HepG2 (cell line): ENCODE measurements around the gene PRDM11. TPM values are rescaled to one million over a fixed set of nuclear protein-coding genes. Genes with fewer than 3 reads are reported as not detected.

Experiments
- ATAC-seq: fragments of 200-7000 bp; cut with Tn5 transposase; 3 replicates; pipeline ENCODE4 v1.9.1; 2020; ENCODE audit warnings: mild to moderate bottlenecking, moderate library complexity
- BruUV-seq: library from RNA; stranded (reverse); fragments of 400-500 nt; replicated peaks from 2 replicates; lab custom pipeline; 2021; lab: Mats Ljungman, UMichigan
- CTCF ChIA-PET: fragments of 300-600 bp; formaldehyde crosslinking; extraction: SDS; loops from one replicate; lab custom pipeline; 2021; ENCODE audit warnings: low total read pairs, inconsistent platforms, low intra/inter-chr PET ratio; lab: Yijun Ruan, JAX
- POLR2A ChIA-PET: fragments of 350-600 bp; sonication (Branson Sonifier 250); formaldehyde crosslinking; loops from one replicate; lab custom pipeline; 2020; ENCODE audit warnings: antibody characterized with exemption, inconsistent platforms; lab: Yijun Ruan, JAX
- DNase-seq: peaks from one replicate; pipeline ENCODE4 v3.0.0-alpha.2; 2015; ENCODE audit warnings: low spot score
- FAIRE-seq: peaks from 3 replicates; lab custom pipeline; 2011; peaks lifted over from hg19 to GRCh38; lab: Jason Lieb, UNC
- H2AFZ ChIP-seq: one replicate; pipeline ENCODE4 v1.6.1; 2011; ENCODE audit warnings: low read length, inconsistent platforms
- H3K27ac ChIP-seq: fragments of 300-600 bp; 3 replicates; pipeline ENCODE4 v1.8.0; 2011; ENCODE audit warnings: mixed run types, mild to moderate bottlenecking, mixed read lengths, low read length, inconsistent platforms; ENCODE audit not compliant: insufficient read depth; ENCODE audit errors: extremely low read length
- H3K27me3 ChIP-seq, 2 experiments: fragments of 200-600 bp in 1 of 2; 2 replicates in 1 of 2; 3 replicates in 1 of 2; pipeline versions ENCODE4 v1.6.0 to v1.8.0; 2011; ENCODE audit warnings: low read length in 2 of 2, mild to moderate bottlenecking in 2 of 2, moderate library complexity in 2 of 2, inconsistent platforms in 1 of 2; ENCODE audit not compliant: insufficient read depth in 2 of 2, control insufficient read depth in 1 of 2
- H3K36me3 ChIP-seq, 2 experiments: fragments of 200-600 bp in 1 of 2; replicated peaks in 1 of 2; 2 replicates in 1 of 2; 3 replicates in 1 of 2; pipeline versions ENCODE4 v1.5.1 to v1.8.0; 2011; ENCODE audit warnings: low read length in 2 of 2, inconsistent platforms in 1 of 2; ENCODE audit not compliant: insufficient read depth in 2 of 2, control insufficient read depth in 1 of 2
- H3K4me1 ChIP-seq: 2 replicates; pipeline ENCODE4 v1.5.1; 2012; ENCODE audit warnings: low read length, inconsistent platforms; ENCODE audit not compliant: insufficient read depth
- H3K4me2 ChIP-seq: 2 replicates; pipeline ENCODE4 v1.6.0; 2011; ENCODE audit warnings: low read depth, low read length, inconsistent platforms
- H3K4me3 ChIP-seq, 3 experiments: fragments of 200-600 bp in 1 of 3; sonication (generic), shearing (Covaris generic) in 1 of 3; replicated peaks in 1 of 3; 2 replicates each; pipeline ENCODE4 v1.5.1; 2011 to 2016; ENCODE audit warnings: low read length in 3 of 3, inconsistent platforms in 2 of 3, low read depth in 2 of 3, mild to moderate bottlenecking in 2 of 3, control low read depth in 1 of 3, mixed read lengths in 1 of 3; ENCODE audit not compliant: insufficient read depth in 1 of 3
- H3K79me2 ChIP-seq: one replicate; pipeline ENCODE4 v1.6.1; 2011; ENCODE audit warnings: low read length, inconsistent platforms; ENCODE audit not compliant: insufficient read depth
- H3K9ac ChIP-seq: 2 replicates; pipeline ENCODE4 v1.6.0; 2011; ENCODE audit warnings: mild to moderate bottlenecking, low read depth, low read length, inconsistent platforms; ENCODE audit not compliant: insufficient read depth
- H3K9me3 ChIP-seq: 2 replicates; pipeline ENCODE4 v1.5.1; 2012; ENCODE audit warnings: mild to moderate bottlenecking, low read length
- H4K20me1 ChIP-seq: 2 replicates; pipeline ENCODE4 v1.6.0; 2011; ENCODE audit warnings: inconsistent platforms, mild to moderate bottlenecking, low read length, moderate library complexity; ENCODE audit not compliant: insufficient read depth
- GATAD2A ChIP-seq: IDR thresholded peaks from 2 replicates; pipeline ENCODE4 v1.6.1; 2016
- U2AF2 ChIP-seq: fragments of 200-400 bp; formaldehyde crosslinking; IDR thresholded peaks from 2 replicates; pipeline ENCODE4 v1.6.1; 2017; ENCODE audit warnings: low read depth, mild to moderate bottlenecking, low read length
- ZMYM3 ChIP-seq: sonication (generic); formaldehyde crosslinking; IDR thresholded peaks from 2 replicates; pipeline ENCODE4 v1.5.1; 2020; ENCODE audit warnings: mild to moderate bottlenecking, missing genetic modification reagents
- ZNF10 ChIP-seq: sonication (generic); formaldehyde crosslinking; IDR thresholded peaks from 2 replicates; pipeline ENCODE4 v1.4.0; 2020; ENCODE audit warnings: mild to moderate bottlenecking, low read depth, missing genetic modification reagents, borderline replicate concordance
- ZNF143 ChIP-seq: sonication (generic); formaldehyde crosslinking; IDR thresholded peaks from 2 replicates; pipeline ENCODE4 v1.4.0; 2020; ENCODE audit warnings: missing genetic modification reagents
- ZNF282 ChIP-seq: fragments of 450-650 bp; IDR thresholded peaks from 2 replicates; pipeline ENCODE4 v1.6.1; 2018; ENCODE audit not compliant: partially characterized antibody
- WGBS: methylation state at CpG from one replicate; pipeline ENCODE4 v1.1.6; 2017; ENCODE audit warnings: low lambda C conversion rate; 5-methylcytosine and 5-hydroxymethylcytosine counted together
- in situ Hi-C: cut with HindIII; loops from 2 replicates; pipeline ENCODE4 v1.10.0; 2017; ENCODE audit warnings: low pct_unique_long_range_greater_than_20kb; ENCODE audit not compliant: extremely low pct_ligation_motif_present
- intact Hi-C: fragments of 100-400 bp; cut with micrococcal nuclease; formaldehyde crosslinking; loops from one replicate; pipeline ENCODE4 v1.10.0; 2022; ENCODE audit not compliant: unreplicated experiment
- polyA plus RNA-seq, 8 experiments: library from polyadenylated mRNA; depleted of rRNA in 3 of 8; stranded (reverse) in 7 of 8; unstranded in 1 of 8; fragments of >200 nt; fragmentation: Illumina TruSeq in 4 of 8; extraction: Trizol in 4 of 8; gene quantifications; 2 replicates each; pipeline versions ENCODE4 v1.2.1 to v1.2.3, GENCODE V29; 2011 to 2016; ENCODE audit warnings: low read depth in 4 of 8, missing spikeins in 1 of 8, mixed read lengths in 1 of 8; ENCODE audit not compliant: insufficient read depth in 1 of 8
- total RNA-seq, 5 experiments: library from RNA; depleted of rRNA; stranded (reverse); fragments of >200 nt; fragmentation: Illumina TruSeq; extraction: Trizol; gene quantifications; 2 replicates each; pipeline ENCODE4 v1.2.3, GENCODE V29; 2016; ENCODE audit warnings: low read depth in 1 of 5
- TF ChIP-seq, protein P1 (sequence below): sonication (generic); formaldehyde crosslinking; IDR thresholded peaks from 2 replicates; pipeline ENCODE4 v1.8.1; 2023; ENCODE audit warnings: mild to moderate bottlenecking, missing genetic modification reagents, borderline replicate concordance
- TF ChIP-seq, protein P2 (sequence below): sonication (generic); formaldehyde crosslinking; IDR thresholded peaks from 2 replicates; pipeline ENCODE4 v1.4.0; 2020; ENCODE audit warnings: missing genetic modification reagents, borderline replicate concordance
- TF ChIP-seq, protein P3 (sequence below), 2 experiments: sonication (generic) in 1 of 2; formaldehyde crosslinking in 1 of 2; IDR thresholded peaks; 2 replicates each; pipeline versions ENCODE4 v1.4.0 to v1.6.1; 2018 to 2020; ENCODE audit warnings: missing genetic modification reagents in 2 of 2, borderline replicate concordance in 1 of 2, low read depth in 1 of 2, mild to moderate bottlenecking in 1 of 2, missing biosample characterization in 1 of 2

Gene PRDM11
- total and polyA plus RNA-seq, 2 of the 13 experiments (the other 11 are each of a cell fraction or from before 2014, with no cell fraction given): 3.4 to 4.7 TPM

DNA sequence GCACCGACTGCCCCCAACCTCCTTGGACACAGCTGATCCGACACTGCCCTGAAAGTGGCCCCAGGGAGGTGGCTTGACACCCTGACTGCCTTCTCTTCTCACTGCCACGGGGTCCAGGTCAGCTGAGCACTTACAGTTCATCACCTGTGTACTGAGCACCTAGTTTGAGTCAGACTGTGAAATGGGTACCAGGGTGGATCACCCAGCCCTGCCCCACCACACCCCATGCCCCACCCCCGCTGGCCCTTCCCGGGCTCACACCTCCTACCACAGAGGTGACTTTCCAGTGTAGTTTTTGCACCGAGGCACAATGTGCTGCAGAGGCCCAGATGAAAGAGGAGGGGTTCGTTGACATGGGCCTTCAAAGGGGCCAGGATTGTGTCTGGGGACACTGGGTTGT lies 59.5 kb downstream of the PRDM11 start:
- intact Hi-C loops: no loop called here
- H2AFZ ChIP-seq: no peak overlapping the region
- TF ChIP-seq GATAD2A (CRISPR knock-in tag) (no peak), ZMYM3 (CRISPR knock-in tag) (no peak), U2AF2 (no peak)
- TF ChIP-seq, protein P1, sequence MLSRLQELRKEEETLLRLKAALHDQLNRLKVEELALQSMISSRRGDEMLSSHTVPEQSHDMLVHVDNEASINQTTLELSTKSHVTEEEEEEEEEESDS (CRISPR knock-in tag): no peak
- TF ChIP-seq, all 625 proteins: peak for 0
- Histone ChIP-seq H3K4me1 (no peaks in the 10 kb centered on the region), H3K9me3 (no peaks in the 10 kb centered on the region), H3K9ac (no peak overlapping the region), H3K4me3 (no peak overlapping the region), H4K20me1 (no peaks in the 10 kb centered on the region), H3K36me3 (peaks cover 1 to 5% of the 10 kb centered on the region in 2 experiments; a peak in 3 of 5 replicates), H3K27ac (no peak overlapping the region), H3K27me3 (no peaks in the 10 kb centered on the region), H3K4me2 (no peak overlapping the region), H3K79me2 (no peaks in the 10 kb centered on the region)
- ATAC-seq: no peak
- DNase-seq: no peak
- in situ Hi-C loops: no loop called here
- WGBS: 70% methylated on average over 5 of the region's 7 CpGs
- POLR2A ChIA-PET: no interaction called here
- CTCF ChIA-PET: no interaction called here
- no TSS peak for BruUV-seq
- no peak for FAIRE-seq

DNA sequence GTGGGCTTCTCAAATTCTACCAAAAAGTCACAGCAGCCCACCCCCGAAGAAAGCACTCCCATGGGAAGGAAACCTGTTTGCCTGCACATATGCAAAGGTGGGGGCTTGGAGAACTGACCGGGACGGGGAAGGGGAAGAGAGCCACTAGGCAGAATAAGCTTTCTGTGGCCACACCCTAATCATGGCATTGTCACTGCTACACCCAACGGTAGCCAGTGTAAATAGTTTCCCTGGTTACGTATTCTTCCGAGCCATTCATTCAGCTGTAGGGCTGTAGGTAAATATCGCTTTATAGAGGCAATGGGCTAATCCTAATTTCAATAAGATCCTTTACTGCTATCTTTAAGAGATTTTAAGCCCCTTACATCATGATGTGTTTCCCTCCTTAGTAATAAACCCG lies 61.7 kb downstream of the PRDM11 start:
- Histone ChIP-seq H2AFZ (no peak overlapping the region), H3K9me3 (no peaks in the 10 kb centered on the region), H4K20me1 (no peaks in the 10 kb centered on the region), H3K4me1 (no peaks in the 10 kb centered on the region), H3K4me3 (no peak overlapping the region), H3K4me2 (no peak overlapping the region), H3K36me3 (peaks cover 1 to 10% of the 10 kb centered on the region in 2 experiments; a peak in 4 of 5 replicates), H3K9ac (no peak overlapping the region), H3K79me2 (no peaks in the 10 kb centered on the region), H3K27ac (no peak overlapping the region), H3K27me3 (no peaks in the 10 kb centered on the region)
- CTCF ChIA-PET: no interaction called here
- no peak for DNase-seq
- intact Hi-C loops (no loop called here), in situ Hi-C loops (no loop called here)
- no peak for TF ChIP-seq ZNF143
- TF ChIP-seq, protein P2, sequence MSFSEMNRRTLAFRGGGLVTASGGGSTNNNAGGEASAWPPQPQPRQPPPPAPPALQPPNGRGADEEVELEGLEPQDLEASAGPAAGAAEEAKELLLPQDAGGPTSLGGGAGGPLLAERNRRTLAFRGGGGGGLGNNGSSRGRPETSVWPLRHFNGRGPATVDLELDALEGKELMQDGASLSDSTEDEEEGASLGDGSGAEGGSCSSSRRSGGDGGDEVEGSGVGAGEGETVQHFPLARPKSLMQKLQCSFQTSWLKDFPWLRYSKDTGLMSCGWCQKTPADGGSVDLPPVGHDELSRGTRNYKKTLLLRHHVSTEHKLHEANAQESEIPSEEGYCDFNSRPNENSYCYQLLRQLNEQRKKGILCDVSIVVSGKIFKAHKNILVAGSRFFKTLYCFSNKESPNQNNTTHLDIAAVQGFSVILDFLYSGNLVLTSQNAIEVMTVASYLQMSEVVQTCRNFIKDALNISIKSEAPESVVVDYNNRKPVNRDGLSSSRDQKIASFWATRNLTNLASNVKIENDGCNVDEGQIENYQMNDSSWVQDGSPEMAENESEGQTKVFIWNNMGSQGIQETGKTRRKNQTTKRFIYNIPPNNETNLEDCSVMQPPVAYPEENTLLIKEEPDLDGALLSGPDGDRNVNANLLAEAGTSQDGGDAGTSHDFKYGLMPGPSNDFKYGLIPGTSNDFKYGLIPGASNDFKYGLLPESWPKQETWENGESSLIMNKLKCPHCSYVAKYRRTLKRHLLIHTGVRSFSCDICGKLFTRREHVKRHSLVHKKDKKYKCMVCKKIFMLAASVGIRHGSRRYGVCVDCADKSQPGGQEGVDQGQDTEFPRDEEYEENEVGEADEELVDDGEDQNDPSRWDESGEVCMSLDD (CRISPR knock-in tag): no peak
- TF ChIP-seq, protein P3, sequence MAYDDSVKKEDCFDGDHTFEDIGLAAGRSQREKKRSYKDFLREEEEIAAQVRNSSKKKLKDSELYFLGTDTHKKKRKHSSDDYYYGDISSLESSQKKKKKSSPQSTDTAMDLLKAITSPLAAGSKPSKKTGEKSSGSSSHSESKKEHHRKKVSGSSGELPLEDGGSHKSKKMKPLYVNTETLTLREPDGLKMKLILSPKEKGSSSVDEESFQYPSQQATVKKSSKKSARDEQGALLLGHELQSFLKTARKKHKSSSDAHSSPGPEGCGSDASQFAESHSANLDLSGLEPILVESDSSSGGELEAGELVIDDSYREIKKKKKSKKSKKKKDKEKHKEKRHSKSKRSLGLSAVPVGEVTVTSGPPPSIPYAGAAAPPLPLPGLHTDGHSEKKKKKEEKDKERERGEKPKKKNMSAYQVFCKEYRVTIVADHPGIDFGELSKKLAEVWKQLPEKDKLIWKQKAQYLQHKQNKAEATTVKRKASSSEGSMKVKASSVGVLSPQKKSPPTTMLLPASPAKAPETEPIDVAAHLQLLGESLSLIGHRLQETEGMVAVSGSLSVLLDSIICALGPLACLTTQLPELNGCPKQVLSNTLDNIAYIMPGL (CRISPR knock-in tag; IDR thresholded peaks at IDR 0.05; ENCODE audit: borderline replicate concordance in 1 of 2, low read depth in 1 of 2): no peak
- TF ChIP-seq ZNF282: no peak
- no peak for TF ChIP-seq ZNF10 (CRISPR knock-in tag)
- no peak for ATAC-seq
- POLR2A ChIA-PET: no interaction called here
- WGBS: 76% methylated on average over 8 of the region's 8 CpGs
- FAIRE-seq: no peak
- no TSS peak for BruUV-seq
